Astrocyte of the spinal cord (primary cell): ENCODE results near the gene NRP2.

Experiments
- DNase-seq: peaks from one replicate; pipeline ENCODE4 v3.0.0; 2011; ENCODE audit warnings: low read depth, low spot score
- H3K4me3 ChIP-seq: 2 replicates; pipeline ENCODE4 v1.5.1; 2011; ENCODE audit warnings: low read depth, mild to moderate bottlenecking, low read length, moderate library complexity
- CTCF ChIP-seq: IDR thresholded peaks from 2 replicates; pipeline ENCODE4 v1.5.1; 2012; ENCODE audit warnings: low read depth, mild to moderate bottlenecking, low read length, inconsistent platforms
- in situ Hi-C: cut with HindIII; loops from 2 replicates; pipeline ENCODE4 v1.10.0; 2017; ENCODE audit warnings: low sequenced_read_pairs

Gene NRP2

GRCh38 chr2:205733082-205733481 lies 50.8 kb downstream of the NRP2 start:
- DNase-seq, result no peak
- no peak overlapping the region for H3K4me3 ChIP-seq
- in situ Hi-C loops, result no loop called here
- TF ChIP-seq CTCF, result no peak

- no peak for TF ChIP-seq CTCF
- in situ Hi-C loops, result no loop called here
Observed at GRCh38 chr2:205733648-205734047, 51.3 kb downstream of the NRP2 start.

GRCh38 chr2:205734436-205735037 lies 52.2 kb downstream of the NRP2 start:
- no peak for TF ChIP-seq CTCF
- in situ Hi-C loops, result no loop called here
- H3K4me3 ChIP-seq, result no peak overlapping the region
- peak; percentile 88 for DNase-seq

More at GRCh38 chr2:205733648-205734047, 51.3 kb downstream of the NRP2 start:
- H3K4me3 ChIP-seq, result no peak overlapping the region
- DNase-seq, result no peak

GRCh38 chr2:205738117-205738968 lies 56.0 kb downstream of the NRP2 start:
- no peak for DNase-seq
- H3K4me3 ChIP-seq, result no peak overlapping the region
- TF ChIP-seq CTCF, result no peak
- in situ Hi-C loops, result no loop called here

DNA sequence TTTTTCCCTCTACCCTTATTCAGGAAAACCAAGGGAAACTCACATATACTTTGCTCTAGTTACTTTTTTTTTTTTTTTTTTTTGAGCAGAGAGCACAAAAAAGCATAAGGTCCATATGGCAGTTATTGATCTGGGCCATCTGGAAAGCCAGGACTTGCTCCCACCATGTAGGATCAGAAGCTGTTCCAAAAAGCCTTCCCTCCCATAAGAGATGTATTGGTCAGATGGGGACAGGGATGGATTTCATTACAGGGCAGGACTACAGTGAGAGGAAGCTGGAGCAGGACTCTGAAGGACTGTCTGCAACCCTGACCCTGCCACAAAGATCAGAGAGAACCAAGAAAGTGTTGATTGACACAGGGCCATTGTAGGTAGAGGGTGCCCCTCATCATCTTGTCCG lies 57.3 kb downstream of the NRP2 start:
- DNase-seq, result no peak
- in situ Hi-C loops, result no loop called here

GRCh38 chr2:205740381-205740780 lies 58.1 kb downstream of the NRP2 start:
- in situ Hi-C loops, result no loop called here
- DNase-seq, result no peak
- TF ChIP-seq CTCF, result no peak

More for the DNA sequence above, 57.3 kb downstream of the NRP2 start:
- no peak for TF ChIP-seq CTCF
- no peak overlapping the region for H3K4me3 ChIP-seq

More at GRCh38 chr2:205740381-205740780, 58.1 kb downstream of the NRP2 start:
- no peak overlapping the region for H3K4me3 ChIP-seq
